GM18499 (cell line): ENCODE data around the gene RNF20.
"Not testable (repeated sequence)": the region's sequence is repeated elsewhere in the genome, so short reads cannot be mapped to it uniquely, and the experiment has no call there.

Experiments used
- ATAC-seq: cut with Tn5 transposase; IDR thresholded peaks from one replicate; pipeline ENCODE4 v1.9.1; 2021; ENCODE audit warnings: moderate number of reproducible peaks; ENCODE audit not compliant: insufficient read depth, unreplicated experiment

RNF20 gene, protein sequence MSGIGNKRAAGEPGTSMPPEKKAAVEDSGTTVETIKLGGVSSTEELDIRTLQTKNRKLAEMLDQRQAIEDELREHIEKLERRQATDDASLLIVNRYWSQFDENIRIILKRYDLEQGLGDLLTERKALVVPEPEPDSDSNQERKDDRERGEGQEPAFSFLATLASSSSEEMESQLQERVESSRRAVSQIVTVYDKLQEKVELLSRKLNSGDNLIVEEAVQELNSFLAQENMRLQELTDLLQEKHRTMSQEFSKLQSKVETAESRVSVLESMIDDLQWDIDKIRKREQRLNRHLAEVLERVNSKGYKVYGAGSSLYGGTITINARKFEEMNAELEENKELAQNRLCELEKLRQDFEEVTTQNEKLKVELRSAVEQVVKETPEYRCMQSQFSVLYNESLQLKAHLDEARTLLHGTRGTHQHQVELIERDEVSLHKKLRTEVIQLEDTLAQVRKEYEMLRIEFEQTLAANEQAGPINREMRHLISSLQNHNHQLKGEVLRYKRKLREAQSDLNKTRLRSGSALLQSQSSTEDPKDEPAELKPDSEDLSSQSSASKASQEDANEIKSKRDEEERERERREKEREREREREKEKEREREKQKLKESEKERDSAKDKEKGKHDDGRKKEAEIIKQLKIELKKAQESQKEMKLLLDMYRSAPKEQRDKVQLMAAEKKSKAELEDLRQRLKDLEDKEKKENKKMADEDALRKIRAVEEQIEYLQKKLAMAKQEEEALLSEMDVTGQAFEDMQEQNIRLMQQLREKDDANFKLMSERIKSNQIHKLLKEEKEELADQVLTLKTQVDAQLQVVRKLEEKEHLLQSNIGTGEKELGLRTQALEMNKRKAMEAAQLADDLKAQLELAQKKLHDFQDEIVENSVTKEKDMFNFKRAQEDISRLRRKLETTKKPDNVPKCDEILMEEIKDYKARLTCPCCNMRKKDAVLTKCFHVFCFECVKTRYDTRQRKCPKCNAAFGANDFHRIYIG

DNA sequence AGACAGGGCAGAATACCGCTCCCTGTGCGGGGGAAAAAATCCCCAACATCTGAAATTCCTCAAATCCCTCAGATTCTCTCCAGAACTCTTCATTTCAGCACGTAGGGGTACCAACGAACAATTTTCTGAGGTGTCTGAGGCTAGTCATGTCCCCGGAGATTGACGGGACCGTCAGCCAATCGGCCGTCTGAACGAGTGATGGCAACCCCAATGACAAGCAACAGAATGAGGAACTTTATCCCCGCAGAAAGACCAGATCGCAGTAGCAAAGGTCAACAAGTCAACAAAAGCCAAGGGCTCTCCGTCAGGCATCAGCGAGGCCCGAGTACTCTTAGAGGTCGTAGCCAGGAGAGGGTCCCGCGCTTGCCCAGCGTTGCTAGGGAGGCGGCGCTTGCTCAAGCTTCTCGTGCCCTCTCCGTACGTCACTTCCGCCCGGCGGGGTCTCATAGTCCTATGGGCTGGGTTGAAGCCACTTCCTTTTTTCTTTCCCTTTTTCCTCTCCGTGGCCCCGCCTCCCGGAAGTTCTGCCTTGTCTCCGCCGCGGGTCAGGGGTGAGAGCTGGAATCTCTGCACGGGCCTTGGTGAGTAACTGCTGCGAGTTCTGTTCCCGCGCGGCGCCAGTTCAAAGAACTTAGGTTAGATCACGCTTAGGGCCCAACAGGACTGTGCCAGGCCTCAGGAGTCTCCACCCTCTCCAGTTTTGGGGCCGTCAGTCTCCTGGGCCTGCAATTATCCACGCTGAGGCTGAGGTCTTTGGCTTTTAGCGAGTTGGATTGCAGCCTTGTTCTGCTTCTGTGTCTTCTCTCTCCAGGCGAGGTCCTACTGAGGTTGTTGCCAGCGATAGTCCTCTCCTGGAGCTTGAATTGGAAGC is at the start of gene RNF20:
TSS of gene RNF20 (plus strand) at position 520 of the 871 bp plus-strand sequence. CDS start 1,571 bp downstream, outside the sequence.
- peak; percentile 98 for ATAC-seq

DNA sequence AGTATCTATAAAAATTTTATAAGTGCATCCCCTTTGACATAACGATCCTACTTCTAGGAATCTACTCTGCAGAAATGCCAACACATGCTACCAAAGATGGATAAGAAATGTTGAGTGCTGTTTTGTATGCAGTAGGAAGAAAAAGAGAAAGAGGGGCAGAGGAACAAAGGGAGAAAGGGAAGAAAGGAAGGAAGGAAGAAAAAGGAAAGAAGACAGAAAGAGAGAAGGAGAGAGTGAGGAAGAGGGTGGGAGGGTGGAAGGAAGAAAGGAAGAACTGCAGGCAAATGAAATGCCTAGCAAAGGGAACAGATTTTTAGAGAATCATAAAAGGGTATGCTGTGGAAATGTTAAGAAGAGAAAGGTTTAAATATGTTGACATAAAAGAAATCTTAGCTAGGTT is 49.6 kb upstream of the RNF20 start:
- ATAC-seq: no peak

DNA sequence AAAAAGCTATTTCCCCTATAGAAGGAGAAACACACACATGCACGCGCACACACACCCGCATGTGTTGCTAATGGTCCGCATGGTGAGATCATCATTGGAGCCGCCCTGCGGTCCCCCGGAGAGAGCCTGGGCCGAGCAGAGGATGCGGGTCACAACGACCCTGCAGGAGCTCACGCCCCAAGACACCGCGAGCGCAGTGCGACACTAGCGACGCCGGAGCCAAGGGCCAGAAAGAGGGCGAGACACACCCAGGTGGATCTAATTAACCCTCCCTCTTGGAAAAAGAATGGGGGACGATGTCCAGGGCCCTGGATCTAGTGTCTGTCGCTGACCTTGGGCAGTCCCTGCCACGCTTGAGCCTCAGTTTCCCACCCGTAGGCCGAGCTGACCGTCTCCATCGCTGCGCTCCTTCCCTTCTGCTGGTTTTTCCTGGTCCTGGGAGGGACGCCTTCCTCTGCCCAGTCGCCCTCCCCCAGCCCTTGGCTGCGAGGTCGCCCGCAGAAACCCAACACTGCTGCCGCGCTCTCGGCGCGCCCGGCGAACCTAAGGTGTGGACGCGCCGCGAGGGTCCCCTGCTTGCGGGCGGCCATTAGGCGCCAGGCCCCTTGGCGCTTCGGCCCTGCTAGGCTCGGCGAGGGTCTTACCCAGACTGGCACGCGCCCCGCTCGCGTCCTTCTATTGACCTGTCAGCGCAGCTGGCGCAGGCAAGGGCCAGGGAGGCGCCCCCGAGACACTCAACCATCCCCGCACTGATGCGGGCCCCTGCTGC is 47.5 kb upstream of the RNF20 start:
- no peak for ATAC-seq

DNA sequence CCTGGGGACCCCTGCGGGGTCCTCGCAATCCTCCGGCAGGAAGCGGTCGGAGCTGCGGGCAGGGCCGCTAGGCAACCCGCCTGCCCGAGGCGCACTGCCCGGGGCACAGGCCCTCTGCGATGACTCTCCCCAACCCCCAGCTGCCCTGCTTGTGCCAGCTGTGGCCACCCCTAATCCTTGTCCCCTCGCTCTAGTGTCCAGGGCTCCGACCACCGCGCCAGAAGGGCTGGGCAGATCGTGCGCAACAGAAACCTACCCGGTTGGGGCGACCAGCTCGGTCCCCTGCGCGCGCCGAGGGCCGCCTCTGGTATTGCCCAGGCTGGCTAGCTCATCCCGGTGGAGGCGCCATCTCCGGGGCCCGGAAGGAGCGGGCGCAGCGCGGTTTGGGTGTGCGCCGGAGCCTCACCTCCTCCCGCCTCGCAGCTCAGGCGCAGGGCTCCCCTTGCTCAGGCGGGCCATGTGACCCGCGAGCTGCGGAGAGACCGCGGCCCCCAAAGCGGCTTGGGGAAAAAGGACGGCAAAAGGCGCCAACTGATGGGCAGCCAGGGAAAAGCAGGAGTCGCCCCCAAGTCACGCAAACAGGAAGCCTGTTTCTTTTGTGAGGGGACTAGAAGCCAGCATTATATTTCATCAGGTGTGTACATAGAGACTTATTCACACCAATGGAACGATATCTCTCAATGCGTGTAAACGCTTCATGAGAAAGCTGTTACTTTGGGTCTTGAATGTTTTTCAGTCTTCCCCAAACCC is 46.8 kb upstream of the RNF20 start:
- ATAC-seq: no peak

DNA sequence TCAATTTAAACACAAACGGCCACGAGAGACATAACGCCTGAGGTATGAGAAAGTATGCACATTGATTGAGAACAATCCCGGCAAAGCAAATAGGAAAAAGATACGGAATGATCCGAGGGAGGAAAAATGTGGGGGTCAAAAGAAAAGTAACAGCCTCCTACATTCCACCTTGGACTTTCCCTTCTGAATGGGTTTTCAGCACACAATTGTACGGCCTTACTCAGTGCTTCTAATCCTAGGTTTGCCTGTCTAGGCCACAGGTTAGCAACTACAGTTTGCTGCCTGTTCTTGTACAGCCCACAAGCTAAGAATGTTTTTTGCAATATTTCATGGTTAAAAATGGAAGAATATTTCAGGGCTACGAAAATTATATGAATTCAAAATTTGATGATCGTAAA is 46.2 kb upstream of the RNF20 start:
- no peak for ATAC-seq

DNA sequence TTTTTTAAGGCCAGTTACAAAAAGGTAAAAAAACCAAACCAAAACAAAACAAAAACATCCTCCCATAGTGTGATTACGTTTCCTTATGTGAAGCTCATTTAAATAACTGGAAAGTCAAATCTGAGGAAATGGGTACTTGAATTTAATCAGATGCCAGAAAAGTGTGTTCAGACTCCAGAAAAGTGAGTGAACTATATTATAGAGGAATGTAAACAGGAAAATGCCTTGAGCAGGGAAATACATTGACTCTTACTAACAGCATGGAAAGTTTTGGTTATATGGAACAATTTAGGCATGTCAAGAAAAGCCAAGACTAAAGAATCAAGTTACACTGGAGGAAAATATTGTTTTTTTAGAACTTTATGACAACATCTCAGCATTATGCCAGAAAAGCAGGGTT is 37.8 kb upstream of the RNF20 start:
- no peak for ATAC-seq

DNA sequence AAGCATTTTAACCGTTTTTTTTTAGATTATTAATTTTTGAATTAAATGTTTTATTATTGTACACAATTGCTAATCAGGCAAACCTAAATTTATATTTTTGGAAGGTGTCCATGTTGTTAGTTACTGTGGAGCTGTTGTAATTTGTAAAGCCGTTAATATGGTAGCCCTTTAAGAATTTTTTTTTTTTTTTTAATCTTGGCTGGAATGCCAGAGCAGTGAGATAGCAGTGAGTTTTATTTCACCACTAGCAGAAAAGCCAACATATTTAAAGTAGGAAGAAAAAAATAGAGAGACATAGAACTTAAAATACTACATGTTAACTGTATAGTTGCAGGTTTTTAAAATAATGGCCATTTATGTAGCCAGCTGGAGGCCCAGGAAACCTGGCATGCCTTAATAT is 35.3 kb upstream of the RNF20 start:
- ATAC-seq: no peak

DNA sequence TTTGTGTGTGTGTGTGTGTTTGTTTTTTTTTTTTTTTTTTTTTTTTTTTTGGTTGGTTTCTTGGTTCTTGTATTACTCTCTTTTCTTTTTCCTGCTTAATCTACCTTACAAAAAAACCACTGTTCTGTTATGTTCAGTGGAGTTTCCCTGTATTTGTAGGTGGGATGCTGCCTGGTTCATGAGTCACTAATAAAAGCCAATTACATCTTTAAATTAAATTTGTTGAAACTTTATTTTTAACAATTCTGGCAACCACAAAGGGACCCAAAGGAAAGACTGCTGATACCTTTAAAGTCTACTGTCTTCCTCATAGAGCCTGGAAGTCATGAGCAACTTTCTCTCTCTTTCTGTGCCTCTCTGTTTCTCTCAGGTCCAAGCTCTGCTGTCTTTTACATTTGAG is 29.5 kb upstream of the RNF20 start:
- no peak for ATAC-seq

DNA sequence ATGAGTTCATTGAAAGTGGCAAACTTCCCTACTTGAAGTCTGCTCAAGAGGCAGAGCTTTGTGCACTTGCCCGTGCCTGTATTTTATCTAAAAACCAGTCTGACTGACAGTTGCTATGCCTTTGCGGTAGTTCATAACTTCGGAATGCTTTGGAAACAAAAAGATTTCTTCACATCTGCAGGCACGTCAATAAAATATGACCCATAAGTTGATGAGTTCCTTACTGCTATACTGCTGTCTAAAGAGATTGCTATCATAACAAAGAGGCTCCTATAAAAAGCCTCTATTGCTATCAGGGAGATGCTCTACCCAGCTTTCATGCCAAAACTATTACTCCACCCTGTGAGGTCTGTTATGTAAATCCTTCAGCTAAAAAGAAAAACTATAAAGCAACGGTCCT is 25.4 kb upstream of the RNF20 start:
- no peak for ATAC-seq

DNA sequence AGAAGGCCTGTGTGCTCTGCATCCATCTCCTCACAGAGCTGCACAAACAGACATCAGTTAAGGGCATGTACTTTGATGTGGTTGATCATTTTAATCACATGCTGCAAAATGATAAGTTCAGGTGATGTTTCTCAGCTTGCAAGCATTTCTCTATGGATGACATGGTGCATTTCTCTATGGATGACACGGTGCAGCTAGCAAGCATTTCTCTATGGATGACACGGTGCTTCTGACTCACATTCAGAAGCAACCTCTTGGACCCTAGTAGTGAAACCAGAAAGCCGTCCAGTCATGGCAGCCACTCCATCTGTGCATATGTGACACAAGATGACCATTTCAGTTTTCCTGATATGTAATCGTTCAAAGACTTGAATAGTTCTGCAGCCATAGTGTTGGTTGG is 24.1 kb upstream of the RNF20 start:
- no peak for ATAC-seq

DNA sequence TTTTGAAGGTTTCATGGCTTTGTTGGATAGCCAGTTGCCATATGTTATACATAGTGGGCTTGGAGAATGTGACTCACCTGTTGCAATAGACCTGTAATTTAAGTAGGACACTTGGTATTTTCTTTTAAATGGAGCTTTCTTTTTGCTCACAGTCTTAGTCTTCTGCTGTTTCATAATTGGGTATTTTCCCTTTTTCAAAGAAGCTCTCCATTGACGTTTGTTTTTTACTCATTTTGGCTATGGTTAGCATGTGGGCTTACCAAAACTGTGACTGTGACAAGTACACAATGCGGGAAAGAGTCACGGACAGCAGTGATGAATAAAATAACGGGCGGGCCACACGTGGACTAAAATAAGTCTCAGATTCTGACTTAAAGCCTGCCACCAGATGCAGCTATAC is 23.2 kb upstream of the RNF20 start:
- ATAC-seq: no peak

DNA sequence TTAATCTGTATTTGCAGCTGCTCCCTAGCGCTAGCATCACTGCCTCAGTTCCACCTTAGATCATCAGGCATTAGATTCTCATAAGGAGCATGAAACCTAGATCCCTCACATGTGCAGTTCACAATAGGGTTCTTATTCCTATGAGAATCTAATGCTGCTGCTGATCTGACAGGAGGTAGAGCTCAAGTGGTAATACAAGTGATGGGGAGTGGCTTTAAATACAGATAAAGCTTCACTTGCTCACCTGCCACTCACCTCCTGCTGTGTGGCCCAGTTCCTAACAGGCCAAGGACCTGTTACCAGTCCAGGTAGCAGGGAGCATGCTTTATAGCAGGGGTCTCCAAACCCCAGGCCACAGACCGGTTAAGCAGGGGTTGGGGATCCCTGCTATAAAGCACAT is 22.6 kb upstream of the RNF20 start:
- no peak for ATAC-seq

DNA sequence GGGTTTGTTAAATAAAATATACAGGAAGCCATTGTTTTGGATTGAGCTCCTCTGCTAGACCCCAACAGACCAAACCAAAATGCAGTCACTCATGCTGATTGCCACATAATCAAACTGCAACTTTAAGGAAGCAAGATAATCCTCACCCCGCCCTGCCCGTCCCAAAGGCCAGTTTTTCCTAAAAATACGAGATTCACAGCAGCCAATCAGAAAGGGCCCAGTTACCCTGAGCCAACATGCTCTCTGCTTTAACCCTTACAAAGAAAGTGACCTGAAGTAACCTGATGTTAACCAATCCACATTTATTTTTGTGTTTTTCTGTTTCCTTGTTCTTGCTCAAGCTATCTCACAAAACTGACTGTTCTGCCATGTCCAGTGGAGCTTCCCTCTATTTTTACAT is 21.5 kb upstream of the RNF20 start:
- no peak for ATAC-seq

DNA sequence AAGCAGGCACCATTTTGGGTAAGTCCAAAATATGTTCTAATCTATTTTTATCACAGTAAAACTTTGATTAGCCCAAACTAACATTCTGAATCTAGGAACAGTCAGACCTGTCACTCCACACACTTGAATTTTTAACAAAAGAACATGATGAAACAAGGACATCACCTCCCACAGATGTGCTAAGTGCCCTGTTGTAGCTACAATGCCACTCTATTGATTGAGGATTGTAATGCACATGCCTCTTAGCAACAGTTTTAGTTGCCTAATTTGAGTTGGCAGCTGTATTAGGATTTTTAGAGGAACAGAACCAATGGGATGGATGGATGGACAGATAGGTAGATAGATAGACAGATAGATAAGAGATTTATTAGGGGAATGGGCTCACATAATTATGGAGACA is 20.3 kb upstream of the RNF20 start:
- no peak for ATAC-seq

DNA sequence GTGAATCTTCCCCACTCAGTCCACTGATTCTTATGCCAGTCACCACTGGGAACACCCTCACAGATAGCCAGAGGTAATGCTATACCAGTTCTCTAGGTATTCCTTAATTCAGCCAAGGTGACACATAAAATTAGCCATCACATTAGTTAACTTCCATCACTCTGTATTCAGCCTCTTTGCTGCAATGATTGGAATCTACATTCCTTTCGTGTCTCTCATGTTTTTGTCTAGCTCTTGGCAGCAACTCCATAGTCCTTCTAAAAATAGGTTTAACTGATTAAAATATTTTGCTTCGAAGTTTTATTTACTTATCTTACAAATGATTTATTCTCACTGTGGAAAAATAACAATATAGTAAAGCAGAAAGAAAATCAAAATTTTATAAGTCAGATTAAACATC is 19.6 kb upstream of the RNF20 start:
- ATAC-seq: no peak

DNA sequence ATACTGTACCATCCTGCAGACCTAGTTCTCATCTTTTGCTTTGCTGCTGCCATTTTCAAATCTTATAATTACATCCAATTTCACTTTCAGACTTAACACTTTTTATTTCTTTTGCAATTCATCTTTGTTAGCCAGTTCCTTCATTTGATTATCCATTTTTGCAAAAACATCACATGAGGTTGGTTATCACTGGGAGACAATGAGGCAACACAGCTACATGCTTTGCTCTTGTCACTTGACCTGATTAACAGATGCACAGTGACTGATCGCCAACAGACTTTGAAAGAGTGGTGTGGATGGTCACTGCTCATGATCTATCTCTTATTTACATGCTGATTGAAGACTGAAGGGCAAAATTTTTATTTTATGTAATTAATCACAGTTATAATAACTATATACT is 17.0 kb upstream of the RNF20 start:
- no peak for ATAC-seq

DNA sequence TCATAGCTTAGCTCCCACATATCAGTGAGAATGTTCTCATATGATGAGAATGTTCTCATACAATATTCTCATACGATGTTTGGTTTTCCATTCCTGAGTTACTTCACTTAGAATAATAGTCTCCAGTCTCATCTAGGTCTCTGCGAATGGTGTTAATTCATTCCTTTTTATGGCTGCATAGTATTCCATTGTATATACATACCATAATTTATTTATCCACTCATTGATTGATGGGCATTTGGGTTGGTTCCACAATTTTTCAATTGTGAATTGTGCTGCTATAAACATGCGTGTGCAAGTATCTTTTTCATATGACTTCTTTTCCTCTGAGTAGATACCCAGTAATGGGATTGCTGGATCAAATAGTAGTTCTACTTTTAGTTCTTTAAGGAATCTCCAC is 15.2 kb upstream of the RNF20 start:
- not testable (repeated sequence) for ATAC-seq

DNA sequence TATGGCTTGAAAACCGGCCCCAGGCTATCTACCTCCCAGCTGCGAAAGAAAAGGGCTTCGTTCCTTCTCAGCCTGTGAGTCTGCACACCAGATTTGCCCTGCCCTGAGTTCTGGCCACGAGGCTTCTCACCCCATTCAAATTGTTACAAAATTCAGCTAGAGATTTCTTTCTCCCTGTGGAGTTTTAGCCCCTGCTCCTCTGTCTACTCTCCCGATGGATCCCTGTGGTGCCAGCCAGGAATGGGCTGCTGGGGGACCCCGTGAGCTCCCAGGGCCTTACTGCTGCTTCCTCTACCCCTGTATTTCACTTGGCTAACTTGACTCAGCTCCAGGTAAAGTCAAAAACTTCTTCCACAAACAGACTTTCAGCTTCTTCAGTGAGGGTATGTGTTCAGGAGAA is 9.3 kb upstream of the RNF20 start:
- ATAC-seq: no peak

DNA sequence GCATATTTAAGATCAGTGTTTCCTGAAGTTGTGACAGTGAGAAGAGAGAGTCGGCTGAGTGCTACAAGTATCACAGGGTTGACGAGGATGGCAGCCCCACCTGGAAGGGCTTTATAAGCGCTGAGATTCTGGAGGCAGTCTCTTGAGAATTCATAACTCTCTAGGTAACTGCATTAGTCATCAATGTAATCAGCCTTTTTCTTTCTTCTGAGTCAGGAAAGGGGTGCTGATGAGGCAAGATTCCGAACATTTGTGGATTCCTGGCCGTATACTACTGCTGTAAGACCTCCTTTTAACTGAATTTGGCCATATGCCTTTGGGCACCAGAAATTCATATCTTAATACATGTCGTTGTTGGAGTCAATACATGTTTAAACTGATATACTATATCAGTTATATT is 6.6 kb upstream of the RNF20 start:
- no peak for ATAC-seq
